Thyroid gland (tissue), 4 donors: ENCODE measurements around the gene ALKBH7. TPM values are rescaled to one million over a fixed set of nuclear protein-coding genes. Genes with fewer than 3 reads are reported as not detected.
"Not testable (repeated sequence)": the region's sequence is repeated elsewhere in the genome, so short reads cannot be mapped to it uniquely, and the experiment has no call there.

Source experiments
- DNase-seq, 2 donors: peaks; one replicate each; pipeline ENCODE4 v3.0.0-alpha.2; 2019
- H3K27ac ChIP-seq, 3 donors: fragments of 200-600 bp; sonication (generic); 1 replicate in 2 of 3; 2 replicates in 1 of 3; pipeline ENCODE4 v1.5.1; 2016 to 2019; ENCODE audit warnings: mild to moderate bottlenecking in 1 of 3, moderate library complexity in 1 of 3
- H3K27me3 ChIP-seq: fragments of 200-600 bp; sonication (generic); one replicate; pipeline ENCODE4 v1.5.1; 2019
- H3K36me3 ChIP-seq, 2 donors: fragments of 200-600 bp; sonication (generic); one replicate each; pipeline ENCODE4 v1.5.1; 2016 to 2019
- H3K4me1 ChIP-seq, 2 donors: fragments of 200-600 bp; sonication (generic); one replicate each; pipeline ENCODE4 v1.5.1; 2017 to 2019
- H3K4me3 ChIP-seq, 3 donors: fragments of 200-600 bp; sonication (generic); replicated peaks in 1 of 3; 1 replicate in 2 of 3; 2 replicates in 1 of 3; pipeline ENCODE4 v1.5.1; 2016; ENCODE audit warnings: mild to moderate bottlenecking in 1 of 3
- H3K9me3 ChIP-seq: fragments of 200-600 bp; sonication (generic); one replicate; pipeline ENCODE4 v1.5.1; 2017
- POLR2A ChIP-seq, 2 donors: fragments of 450-650 bp; IDR thresholded peaks; one replicate each; pipeline ENCODE4 v1.6.1; 2017; ENCODE audit warnings: antibody characterized with exemption in 2 of 2, mild to moderate bottlenecking in 2 of 2, moderate library complexity in 1 of 2
- WGBS, 2 donors: methylation state at CpG; one replicate each; pipeline ENCODE4 v1.1.5; 2017; 5-methylcytosine and 5-hydroxymethylcytosine counted together
- intact Hi-C: fragments of 100-400 bp; cut with DNase I; formaldehyde crosslinking; loops from one replicate; pipeline ENCODE4 v1.15.1; 2023
- total RNA-seq, 4 donors: library from RNA; depleted of rRNA; stranded (reverse); fragments of >200 nt; gene quantifications; one replicate each; pipeline ENCODE4 v1.2.3, GENCODE V29; 2016
- TF ChIP-seq, protein P1 (sequence below), 6 experiments: fragments of 200-600 bp in 3 of 6; fragments of 450-650 bp in 3 of 6; sonication (generic) in 3 of 6; IDR thresholded peaks; one replicate each; pipeline ENCODE4 v1.5.1; 2016 to 2019; ENCODE audit warnings: antibody characterized with exemption in 6 of 6, mild to moderate bottlenecking in 2 of 6, inconsistent platforms in 1 of 6, moderate library complexity in 1 of 6

The ALKBH7 gene
- total RNA-seq, 4 donors from 2014 or later: 71.8 to 146 (median 91.4) TPM

DNA sequence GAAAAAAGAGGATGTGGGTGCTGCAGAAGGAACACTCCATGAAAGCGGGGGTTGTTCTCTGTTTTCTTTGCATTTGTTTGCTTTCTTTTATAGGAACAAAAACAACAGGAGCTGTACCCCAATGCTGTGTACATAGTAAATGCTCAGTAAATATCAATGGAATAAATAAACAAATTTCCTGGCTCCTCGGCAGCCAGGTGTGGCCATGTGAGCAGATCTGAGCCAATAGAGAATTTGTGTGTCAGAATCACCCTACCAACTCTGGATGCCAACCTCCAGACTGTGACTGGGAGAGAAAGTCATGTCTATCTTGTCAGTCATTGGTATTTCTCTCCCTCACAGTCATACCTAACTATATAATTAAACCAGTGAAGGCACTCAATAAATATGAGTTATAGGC, 21.9 kb upstream of the ALKBH7 start:
- Histone ChIP-seq H3K9me3 (no peaks in the 10 kb centered on the region), H3K4me3 (no peak overlapping the region), H3K27me3 (no peaks in the 10 kb centered on the region), H3K4me1 (no peaks in the 10 kb centered on the region), H3K36me3 (no peaks in the 10 kb centered on the region), H3K27ac (no peak overlapping the region)
- WGBS, 2 donors: 56 to 78% methylated on average over 2 of the region's 2 CpGs
- intact Hi-C loops: no loop called here
- TF ChIP-seq, protein P1, sequence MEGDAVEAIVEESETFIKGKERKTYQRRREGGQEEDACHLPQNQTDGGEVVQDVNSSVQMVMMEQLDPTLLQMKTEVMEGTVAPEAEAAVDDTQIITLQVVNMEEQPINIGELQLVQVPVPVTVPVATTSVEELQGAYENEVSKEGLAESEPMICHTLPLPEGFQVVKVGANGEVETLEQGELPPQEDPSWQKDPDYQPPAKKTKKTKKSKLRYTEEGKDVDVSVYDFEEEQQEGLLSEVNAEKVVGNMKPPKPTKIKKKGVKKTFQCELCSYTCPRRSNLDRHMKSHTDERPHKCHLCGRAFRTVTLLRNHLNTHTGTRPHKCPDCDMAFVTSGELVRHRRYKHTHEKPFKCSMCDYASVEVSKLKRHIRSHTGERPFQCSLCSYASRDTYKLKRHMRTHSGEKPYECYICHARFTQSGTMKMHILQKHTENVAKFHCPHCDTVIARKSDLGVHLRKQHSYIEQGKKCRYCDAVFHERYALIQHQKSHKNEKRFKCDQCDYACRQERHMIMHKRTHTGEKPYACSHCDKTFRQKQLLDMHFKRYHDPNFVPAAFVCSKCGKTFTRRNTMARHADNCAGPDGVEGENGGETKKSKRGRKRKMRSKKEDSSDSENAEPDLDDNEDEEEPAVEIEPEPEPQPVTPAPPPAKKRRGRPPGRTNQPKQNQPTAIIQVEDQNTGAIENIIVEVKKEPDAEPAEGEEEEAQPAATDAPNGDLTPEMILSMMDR (IDR thresholded peaks at IDR 0.05): no peak
- TF ChIP-seq POLR2A (IDR thresholded peaks at IDR 0.05): no peak
- DNase-seq: no peak

DNA sequence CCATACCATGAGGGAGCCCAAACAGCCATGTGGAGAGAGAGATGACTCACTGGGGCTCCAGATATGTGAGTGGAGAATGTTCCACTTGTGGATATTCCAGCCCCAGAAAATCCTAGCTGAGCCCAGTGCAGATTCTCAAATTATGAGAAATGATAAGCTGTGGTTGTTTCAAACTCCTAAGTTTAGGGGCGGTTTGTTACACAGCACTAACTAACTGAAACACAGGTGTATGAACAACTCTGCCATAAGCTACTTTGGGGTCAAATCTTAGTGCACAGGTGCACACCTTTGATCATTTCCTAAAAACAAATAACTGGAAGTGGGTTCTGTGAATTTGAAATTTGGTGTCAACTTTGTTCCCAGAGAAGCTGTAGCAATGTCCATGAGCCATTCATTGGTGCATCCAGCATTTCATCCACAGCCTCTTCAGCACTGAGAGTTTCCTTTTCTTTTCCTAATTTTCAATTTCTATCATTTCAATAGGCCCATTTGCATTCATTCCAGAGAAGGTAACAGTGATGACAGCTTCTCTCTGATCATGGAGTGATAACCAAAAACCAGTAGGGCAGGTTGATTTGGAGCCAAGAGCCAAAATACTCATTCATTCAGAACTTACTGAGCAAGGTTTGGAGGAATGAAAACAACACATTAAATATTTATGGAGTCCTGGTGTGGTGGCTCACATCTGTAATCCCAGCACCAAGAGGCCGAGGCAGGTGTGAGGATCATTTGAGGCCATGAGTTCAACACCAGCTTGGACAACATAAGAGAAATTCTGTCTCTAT, 20.0 kb upstream of the ALKBH7 start:
- no peak for DNase-seq
- no peak overlapping the region for H3K4me3 ChIP-seq
- no peak overlapping the region for H3K27ac ChIP-seq
- H3K36me3 ChIP-seq: no peaks in the 10 kb centered on the region
- no peaks in the 10 kb centered on the region for H3K9me3 ChIP-seq
- no peaks in the 10 kb centered on the region for H3K4me1 ChIP-seq
- TF ChIP-seq, protein P1 (IDR thresholded peaks at IDR 0.05): no peak
- TF ChIP-seq POLR2A (IDR thresholded peaks at IDR 0.05): no peak
- intact Hi-C loops: no loop called here
- WGBS, 2 donors: 84 to 94% methylated on average over 2 of the region's 2 CpGs
- H3K27me3 ChIP-seq: no peaks in the 10 kb centered on the region

DNA sequence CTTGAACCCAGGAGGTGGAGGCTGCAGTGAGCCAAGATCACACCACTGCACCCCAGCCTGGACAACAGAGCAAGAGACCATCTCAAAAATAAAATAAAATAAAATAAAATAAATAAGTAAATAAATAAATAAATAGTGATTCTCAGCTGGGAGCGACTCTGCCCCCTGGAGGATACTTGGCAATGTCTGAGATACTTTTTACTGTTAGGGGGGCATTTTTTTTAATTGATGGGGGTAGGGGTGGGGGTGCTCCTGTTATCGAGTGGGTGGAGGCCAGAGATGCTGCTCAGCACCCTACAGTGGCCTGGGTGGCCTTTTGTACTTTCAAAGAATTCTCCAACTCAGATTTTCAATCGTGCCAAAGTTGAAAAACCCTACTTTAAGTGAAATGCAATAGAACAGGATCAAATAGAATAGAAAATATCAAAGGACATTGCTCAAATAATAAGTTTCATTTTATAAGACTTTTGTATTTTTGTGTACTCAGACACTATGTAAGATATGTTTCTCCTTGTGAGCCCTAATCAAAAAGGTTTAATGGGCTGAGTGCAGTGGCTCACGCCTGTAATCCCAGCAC, 18.4 kb upstream of the ALKBH7 start:
- Histone ChIP-seq H3K4me1 (no peaks in the 10 kb centered on the region), H3K27me3 (no peaks in the 10 kb centered on the region), H3K9me3 (no peaks in the 10 kb centered on the region), H3K4me3 (no peak overlapping the region), H3K27ac (no peak overlapping the region), H3K36me3 (no peaks in the 10 kb centered on the region)
- TF ChIP-seq, protein P1 (IDR thresholded peaks at IDR 0.05): peak in 2 of 6 experiments; percentile 34 to 55
- no peak for TF ChIP-seq POLR2A (IDR thresholded peaks at IDR 0.05)
- intact Hi-C loops: no loop called here
- DNase-seq: no peak
- WGBS, 2 donors: 59 to 68% methylated on average over 4 of the region's 4 CpGs

DNA sequence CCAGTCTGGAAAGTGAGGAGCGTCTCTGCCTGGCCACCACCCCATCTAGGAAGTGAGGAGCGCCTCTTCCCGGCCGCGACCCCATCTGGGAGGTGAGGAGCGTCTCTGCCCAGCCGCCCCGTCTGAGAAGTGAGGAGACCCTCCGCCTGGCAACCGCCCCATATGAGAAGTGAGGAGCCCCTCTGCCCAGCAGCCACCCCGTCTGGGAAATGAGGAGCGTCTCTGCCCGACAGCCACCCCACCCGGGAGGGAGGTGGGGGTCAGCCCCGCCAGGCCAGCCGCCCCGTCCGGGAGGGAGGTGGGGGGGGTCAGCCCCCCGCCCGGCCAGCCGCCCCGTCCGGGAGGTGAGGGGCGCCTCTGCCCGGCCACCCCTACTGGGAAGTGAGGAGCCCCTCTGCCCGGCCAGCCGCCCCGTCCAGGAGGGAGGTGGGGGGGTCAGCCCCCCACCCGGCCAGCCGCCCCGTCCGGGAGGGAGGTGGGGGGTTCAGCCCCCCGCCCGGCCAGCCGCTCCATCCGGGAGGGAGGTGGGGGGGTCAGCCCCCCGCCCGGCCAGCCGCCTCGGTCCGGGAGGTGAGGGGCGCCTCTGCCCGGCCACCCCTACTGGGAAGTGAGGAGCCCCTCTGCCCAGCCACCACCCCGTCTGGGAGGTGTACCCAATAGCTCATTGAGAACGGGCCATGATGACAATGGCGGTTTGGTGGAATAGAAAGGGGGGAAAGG, 17.1 kb upstream of the ALKBH7 start:
- not testable (repeated sequence) for H3K27ac ChIP-seq, DNase-seq
- 84 to 91% methylated on average over 6 to 19 of the region's 46 CpGs for WGBS, 2 donors

DNA sequence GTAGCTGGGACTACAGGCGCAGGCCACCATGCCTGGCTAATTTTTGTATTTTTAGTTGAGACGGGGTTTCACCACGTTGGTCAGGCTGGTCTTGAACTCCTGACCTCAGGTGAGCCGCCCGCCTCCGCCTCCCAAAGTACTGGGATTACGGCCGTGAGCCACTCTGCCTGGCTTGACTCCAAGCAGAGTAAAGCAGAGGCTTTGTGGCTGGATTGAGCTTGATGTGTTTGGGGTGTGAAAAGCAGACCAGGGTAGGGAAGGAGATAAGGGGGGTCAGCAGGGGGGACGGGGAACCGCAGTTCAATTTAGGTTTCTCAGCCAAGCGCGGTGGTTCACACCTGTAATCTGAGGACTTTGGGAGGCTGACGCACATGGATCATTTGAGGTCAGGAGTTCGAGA, 15.4 kb upstream of the ALKBH7 start:
- no peaks in the 10 kb centered on the region for H3K27me3 ChIP-seq
- 70 to 73% methylated on average over 14 of the region's 14 CpGs for WGBS, 2 donors
- H3K4me3 ChIP-seq: no peak overlapping the region
- TF ChIP-seq, protein P1 (IDR thresholded peaks at IDR 0.05): no peak
- TF ChIP-seq POLR2A (IDR thresholded peaks at IDR 0.05): no peak
- DNase-seq: no peak
- H3K27ac ChIP-seq: no peak overlapping the region
- peaks cover under 1 to 1% of the 10 kb centered on the region in 2 donors for H3K4me1 ChIP-seq
- H3K9me3 ChIP-seq: no peaks in the 10 kb centered on the region
- H3K36me3 ChIP-seq: no peaks in the 10 kb centered on the region
- intact Hi-C loops: no loop called here

More for the DNA sequence above, 17.1 kb upstream of the ALKBH7 start:
- H3K4me1 ChIP-seq, intact Hi-C loops, H3K4me3 ChIP-seq, H3K36me3 ChIP-seq, H3K9me3 ChIP-seq, H3K27me3 ChIP-seq: not testable (repeated sequence)
